ENCODE results near the gene DLGAP5.
A peak's percentile ranks its signal among the peaks of the same experiment; 100 is the strongest.

Gene DLGAP5

DNA sequence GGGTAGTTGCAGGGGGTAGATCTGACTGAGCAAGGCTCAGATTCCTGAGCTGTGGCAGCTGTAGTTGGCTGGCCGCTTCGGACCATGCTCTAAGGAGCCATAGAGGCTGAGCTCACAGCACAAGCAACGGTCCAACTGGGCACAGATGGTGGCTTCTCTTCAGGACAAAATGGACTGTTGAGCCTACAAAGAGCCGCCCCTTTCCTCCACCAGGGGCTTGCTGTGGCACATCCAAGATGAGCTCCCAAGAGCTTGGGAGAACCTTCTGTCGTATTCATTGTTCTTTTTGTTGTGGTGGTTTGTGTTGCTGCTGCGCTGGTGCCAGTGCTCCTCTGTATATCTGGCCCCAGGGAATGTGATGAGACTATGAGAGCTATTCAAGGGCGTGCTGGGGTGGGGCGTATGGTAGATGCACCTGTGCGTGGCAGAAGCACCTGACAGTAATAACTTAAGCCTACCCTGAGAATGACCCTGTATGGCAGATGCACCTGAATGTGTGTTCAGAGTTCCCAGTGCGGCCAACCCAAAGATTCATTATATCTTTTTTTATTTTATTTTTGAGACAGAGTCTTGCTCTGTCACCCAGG lies 80.2 kb downstream of the DLGAP5 start:
- DNase-seq = no peak

DNA sequence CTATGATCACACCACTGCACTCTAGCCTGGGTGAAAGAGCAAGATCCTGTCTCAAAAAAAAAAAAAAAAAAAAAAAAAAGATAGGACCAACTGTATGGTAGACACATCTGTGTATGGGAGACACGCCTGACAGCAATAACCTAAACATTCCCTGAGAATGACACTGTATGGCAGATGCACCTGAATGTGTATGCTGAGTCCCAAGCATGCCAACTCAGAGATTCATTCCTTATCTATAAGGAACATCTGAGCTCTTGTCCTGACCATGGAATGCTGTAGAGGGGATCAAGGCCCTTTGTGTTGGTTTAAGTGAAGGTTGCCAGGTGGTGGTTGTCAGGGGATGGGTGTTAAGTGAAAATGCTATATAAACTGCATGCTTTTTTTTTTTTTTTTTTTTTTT lies 81.5 kb downstream of the DLGAP5 start:
- no peak for DNase-seq

GRCh38 chr14:55107766-55108554 lies 83.4 kb downstream of the DLGAP5 start:
- peak; percentile 46 for DNase-seq

GRCh38 chr14:55105991-55106390 lies 85.4 kb downstream of the DLGAP5 start:
- DNase-seq = no peak

- no peak for DNase-seq
Measured at GRCh38 chr14:55103971-55104954, 87.1 kb downstream of the DLGAP5 start.

- DNase-seq = peak; percentile 68
Measured at GRCh38 chr14:55103005-55103640, 88.3 kb downstream of the DLGAP5 start.

- peak; percentile 71 for DNase-seq
Measured at GRCh38 chr14:55102141-55102621, 89.2 kb downstream of the DLGAP5 start.

DNA sequence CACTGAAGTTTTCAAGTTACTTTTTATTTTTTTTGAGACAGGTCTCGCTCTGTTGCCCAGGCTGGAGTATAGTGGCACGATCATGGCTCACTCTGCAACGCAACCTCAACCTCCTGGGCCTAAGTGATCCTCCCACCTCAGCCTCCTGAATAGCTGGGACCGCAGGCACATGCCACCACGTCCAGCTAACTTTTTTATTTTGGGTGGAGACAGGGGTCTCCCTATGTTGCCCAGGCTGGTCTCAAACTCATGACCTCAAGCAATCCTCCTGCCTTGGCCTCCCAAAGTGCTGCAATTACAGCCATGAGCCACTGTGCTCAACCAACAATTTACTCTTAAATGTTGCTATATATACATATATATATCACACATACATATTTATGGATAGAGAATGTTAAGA lies 89.7 kb downstream of the DLGAP5 start:
- DNase-seq = no peak

DNA sequence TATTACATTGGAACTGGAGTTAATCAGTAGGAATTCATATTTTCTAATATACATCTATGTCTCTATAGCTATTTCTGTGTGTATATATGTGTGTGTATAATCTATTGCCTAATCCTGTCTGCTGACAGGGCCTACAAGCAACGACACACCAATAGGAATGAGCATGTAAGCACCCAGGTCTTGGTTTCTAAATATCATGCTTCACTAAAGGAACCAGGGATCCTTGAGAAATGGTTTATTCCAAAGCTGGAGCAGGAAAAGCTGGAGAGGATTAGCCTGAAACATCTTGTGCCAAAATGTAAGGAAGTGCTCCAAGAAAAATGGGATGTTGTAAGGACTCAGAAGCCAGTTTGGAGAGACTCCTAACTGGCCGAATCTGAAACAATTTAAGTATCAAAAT lies 91.6 kb downstream of the DLGAP5 start:
- DNase-seq = no peak

DNA sequence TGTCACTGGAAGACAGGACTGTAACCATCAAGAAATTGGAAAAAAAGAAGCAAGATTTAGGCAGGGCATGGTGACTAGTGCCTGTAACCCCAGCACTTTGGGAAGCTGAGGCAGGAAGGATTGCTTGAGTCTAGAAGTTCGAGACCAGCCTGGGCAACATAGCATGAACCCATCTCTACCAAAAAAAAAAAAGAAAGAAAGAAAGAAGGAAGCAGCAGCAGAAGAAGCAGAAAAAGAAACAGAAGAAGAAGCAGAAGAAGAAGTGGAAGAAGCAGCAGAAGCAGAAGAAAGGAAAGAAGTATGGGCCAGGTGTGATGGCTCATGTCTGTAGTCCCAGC lies 92.9 kb downstream of the DLGAP5 start:
- no peak for DNase-seq

Data from CD4-positive, alpha-beta T cell treated with Interleukin-21 for 1 hour (primary cell).